CD4-positive, alpha-beta T cell treated with Interleukin-4 for 4 hours (primary cell): Measurements from ENCODE around the gene HOXA7.

Source experiments
- DNase-seq: peaks from one replicate; pipeline ENCODE4 v3.0.0-alpha.2; 2020

The HOXA7 gene

GRCh38 chr7:27192546-27193334 lies 36.3 kb upstream of the HOXA7 start:
- no peak for DNase-seq

GRCh38 chr7:27191833-27192545 lies 35.5 kb upstream of the HOXA7 start:
- no peak for DNase-seq

- no peak for DNase-seq
These were observed 34.8 kb upstream of the HOXA7 start for GRCh38 chr7:27191161-27191731.

GRCh38 chr7:27189997-27190748 lies 33.7 kb upstream of the HOXA7 start:
- DNase-seq: no peak

GRCh38 chr7:27189295-27189996 lies 33.0 kb upstream of the HOXA7 start:
- DNase-seq: no peak

- DNase-seq: peak; percentile 24
These were observed 32.2 kb upstream of the HOXA7 start for GRCh38 chr7:27188386-27189294.

- DNase-seq: no peak
These were observed 31.3 kb upstream of the HOXA7 start for GRCh38 chr7:27187475-27188385.

- DNase-seq: no peak
These were observed 30.4 kb upstream of the HOXA7 start for GRCh38 chr7:27186668-27187474.

GRCh38 chr7:27185854-27186667 lies 29.6 kb upstream of the HOXA7 start:
- no peak for DNase-seq

- DNase-seq: no peak
These were observed 28.8 kb upstream of the HOXA7 start, which contains the start of gene HOXA11 for GRCh38 chr7:27185013-27185853. Gene HOXA11, minus strand, starts transcription at chr7:27185232. Its CDS starts 88 bp downstream, at chr7:27185144.

- no peak for DNase-seq
These were observed 28.0 kb upstream of the HOXA7 start for GRCh38 chr7:27184337-27185012.

GRCh38 chr7:27183682-27184336 lies 27.3 kb upstream of the HOXA7 start:
- DNase-seq: no peak

- DNase-seq: no peak
These were observed 26.6 kb upstream of the HOXA7 start for GRCh38 chr7:27182861-27183681.

- no peak for DNase-seq
These were observed 25.9 kb upstream of the HOXA7 start for GRCh38 chr7:27182285-27182841.

GRCh38 chr7:27181795-27182275 lies 25.4 kb upstream of the HOXA7 start:
- DNase-seq: no peak
